Renal pelvis (tissue), 4 donors: ENCODE results near the gene RHOC. TPM values are rescaled to one million over a fixed set of nuclear protein-coding genes. Genes with fewer than 3 reads are reported as not detected.
A peak's percentile ranks its signal among the peaks of the same experiment; 100 is the strongest.
"Not testable (repeated sequence)": the region's sequence is repeated elsewhere in the genome, so short reads cannot be mapped to it uniquely, and the experiment has no call there.

Experiments used
- DNase-seq: peaks from one replicate; pipeline ENCODE4 v3.0.0-alpha.2; 2013
- polyA plus RNA-seq, 3 donors: library from polyadenylated mRNA; unstranded; fragments of 120-200 nt; gene quantifications; one replicate each; pipeline ENCODE4 v1.2.1, GENCODE V29; 2013; ENCODE audit not compliant: insufficient read length in 3 of 3

RHOC gene
- polyA plus RNA-seq, 3 donors, result 218 to 265 (median 230) TPM

GRCh38 chr1:112722601-112723510 is 15.9 kb upstream of the RHOC start:
- no peak for DNase-seq

DNA sequence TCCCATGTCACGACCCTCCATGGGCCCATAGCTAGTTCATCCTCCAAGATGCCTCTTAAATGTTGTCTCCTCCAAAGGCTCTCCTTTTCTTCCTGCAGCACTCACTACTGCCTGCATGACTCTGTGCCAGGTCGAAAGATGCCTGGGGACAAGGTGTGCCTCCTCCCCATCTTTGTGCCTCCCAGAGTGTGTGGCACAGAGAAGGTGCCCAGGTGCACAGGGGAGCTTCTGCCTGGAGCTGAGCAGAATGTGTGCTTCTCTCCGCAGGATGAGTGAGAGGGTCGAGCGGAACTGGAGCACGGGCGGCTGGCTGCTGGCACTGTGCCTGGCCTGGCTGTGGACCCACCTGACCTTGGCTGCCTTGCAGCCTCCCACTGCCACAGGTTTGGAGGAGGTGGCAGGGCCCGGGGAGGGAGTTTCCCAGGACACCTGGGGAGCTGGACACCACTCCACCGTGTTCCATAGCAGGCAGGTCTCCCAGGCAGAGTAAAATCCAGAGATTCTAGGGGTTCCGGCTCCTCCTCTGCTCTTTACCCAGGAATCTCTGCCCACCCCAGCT is 15.1 kb upstream of the RHOC start:
- DNase-seq, result no peak

DNA sequence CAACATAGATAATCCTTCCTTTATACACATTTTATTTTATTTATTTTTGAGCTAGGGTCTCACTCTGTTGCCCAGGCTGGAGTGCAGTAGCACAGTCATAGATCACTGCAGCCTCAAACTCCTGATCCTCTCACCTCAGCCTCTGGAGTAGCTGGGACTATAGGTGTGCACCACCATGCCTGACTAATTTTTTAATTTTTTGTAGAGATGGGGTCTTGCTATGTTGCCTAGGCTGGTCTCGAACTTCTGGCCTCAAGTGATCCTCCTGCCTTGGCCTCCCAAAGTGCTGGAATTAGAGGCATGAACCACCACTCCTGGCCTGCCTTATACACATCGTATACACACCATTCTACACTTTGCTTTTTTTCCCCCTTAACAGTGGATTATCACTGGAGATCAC is 14.4 kb upstream of the RHOC start:
- not testable (repeated sequence) for DNase-seq

GRCh38 chr1:112720800-112721199 is 13.9 kb upstream of the RHOC start:
- DNase-seq, result no peak

GRCh38 chr1:112719706-112720105 is 12.8 kb upstream of the RHOC start:
- DNase-seq, result no peak

GRCh38 chr1:112718691-112719418 is 11.9 kb upstream of the RHOC start:
- DNase-seq, result peak; percentile 65

DNA sequence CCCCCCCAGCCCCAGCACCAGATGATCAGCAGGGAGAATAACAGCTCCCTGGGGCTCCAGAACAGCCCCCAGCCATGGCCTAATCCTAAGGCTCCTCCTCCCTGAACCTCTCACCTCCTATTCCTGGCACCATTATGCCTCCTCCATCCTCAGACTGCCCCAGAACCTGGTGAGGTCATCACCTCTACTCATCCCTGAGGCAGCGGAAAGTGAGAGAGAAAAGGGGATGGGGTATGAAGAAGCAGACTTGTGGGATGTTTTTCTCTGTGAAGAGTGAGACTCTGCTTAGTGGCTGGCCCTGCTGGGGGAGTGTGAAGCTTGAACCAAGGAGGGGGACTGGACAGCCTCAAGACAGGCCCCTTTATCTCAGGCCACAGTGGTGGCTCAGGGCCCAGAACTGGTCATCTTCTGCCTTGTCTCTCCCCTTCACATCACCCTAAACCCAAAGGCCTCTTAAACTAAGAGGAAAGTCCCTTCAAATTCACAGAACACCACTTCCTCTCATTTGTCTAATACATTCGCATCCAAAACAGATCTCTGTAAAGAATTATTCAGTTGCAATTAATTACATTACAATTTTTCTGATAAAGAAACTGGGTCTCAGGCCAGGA is 10.4 kb upstream of the RHOC start:
- DNase-seq, result no peak

DNA sequence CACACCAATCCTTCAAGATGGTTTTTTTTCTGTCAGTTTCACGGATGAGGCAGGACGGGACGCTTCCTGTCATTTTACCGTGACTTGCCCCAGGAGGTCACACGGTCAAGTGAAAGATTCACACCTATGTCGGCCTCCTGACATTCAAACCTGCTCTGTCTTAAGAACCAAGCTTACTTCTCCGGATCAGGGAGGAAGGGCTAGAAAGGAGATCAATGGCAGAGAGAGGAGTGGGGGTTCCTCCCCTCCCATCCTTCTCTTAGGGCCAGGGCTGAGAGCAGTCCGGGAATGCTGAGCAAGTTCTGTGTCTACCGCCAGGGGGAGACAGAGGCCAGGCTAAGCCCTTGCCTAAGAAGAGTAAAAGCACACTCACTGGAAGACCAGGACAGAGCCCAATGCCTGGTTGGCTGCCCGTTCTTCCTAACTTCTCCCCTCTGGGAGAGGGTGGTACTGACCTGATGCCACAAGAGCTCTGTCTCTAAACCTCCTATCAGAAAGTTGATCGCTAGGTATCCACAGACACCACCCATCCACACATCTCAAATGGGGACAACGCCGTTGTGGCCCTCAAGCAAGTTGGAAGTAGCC is 9.3 kb upstream of the RHOC start:
- peak; percentile 90 for DNase-seq

DNA sequence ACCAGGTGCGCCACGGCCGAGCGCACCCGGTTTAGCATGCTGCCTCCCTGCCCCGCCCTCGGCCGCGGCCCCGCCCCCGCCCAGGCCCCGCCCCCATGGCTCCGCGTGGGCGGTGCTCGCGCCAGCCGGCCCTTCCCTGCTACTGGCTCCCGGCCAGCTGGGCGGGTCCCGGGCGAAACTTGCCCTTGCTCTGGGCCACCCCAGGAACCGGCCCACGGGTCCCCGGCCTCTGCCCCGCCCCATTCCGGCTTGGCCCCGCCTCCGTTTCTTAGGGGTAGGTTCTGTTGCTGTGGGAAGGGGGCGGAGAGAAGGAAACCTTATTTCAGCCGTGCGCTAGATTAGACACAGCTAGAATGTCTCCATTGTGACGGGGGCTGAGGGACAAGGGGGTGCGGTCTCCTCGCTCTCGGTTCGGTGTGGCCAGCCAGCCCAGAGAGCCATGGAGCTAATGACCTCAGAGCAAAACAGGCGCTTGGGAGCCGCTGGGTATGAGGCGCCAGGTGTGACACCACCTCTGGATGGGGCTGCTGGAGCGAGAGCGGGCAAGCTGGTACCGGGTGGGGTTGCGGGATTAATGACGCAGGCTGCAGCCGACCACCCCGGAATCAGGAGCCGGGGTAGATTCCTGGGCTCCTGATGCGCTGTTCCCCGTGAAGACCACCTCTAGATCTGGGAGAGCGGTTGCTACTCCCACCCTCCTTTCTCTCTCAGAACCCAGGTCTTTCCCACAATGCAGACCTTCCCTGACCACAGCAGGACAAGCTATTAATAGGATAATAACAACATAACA is 8.5 kb upstream of the RHOC start, which contains the start of gene PPM1J:
Gene PPM1J, minus strand, starts transcription at position 69 of the 790 bp plus-strand sequence. Its CDS starts 31 bp downstream, at position 38.
- DNase-seq, result peak; percentile 91

DNA sequence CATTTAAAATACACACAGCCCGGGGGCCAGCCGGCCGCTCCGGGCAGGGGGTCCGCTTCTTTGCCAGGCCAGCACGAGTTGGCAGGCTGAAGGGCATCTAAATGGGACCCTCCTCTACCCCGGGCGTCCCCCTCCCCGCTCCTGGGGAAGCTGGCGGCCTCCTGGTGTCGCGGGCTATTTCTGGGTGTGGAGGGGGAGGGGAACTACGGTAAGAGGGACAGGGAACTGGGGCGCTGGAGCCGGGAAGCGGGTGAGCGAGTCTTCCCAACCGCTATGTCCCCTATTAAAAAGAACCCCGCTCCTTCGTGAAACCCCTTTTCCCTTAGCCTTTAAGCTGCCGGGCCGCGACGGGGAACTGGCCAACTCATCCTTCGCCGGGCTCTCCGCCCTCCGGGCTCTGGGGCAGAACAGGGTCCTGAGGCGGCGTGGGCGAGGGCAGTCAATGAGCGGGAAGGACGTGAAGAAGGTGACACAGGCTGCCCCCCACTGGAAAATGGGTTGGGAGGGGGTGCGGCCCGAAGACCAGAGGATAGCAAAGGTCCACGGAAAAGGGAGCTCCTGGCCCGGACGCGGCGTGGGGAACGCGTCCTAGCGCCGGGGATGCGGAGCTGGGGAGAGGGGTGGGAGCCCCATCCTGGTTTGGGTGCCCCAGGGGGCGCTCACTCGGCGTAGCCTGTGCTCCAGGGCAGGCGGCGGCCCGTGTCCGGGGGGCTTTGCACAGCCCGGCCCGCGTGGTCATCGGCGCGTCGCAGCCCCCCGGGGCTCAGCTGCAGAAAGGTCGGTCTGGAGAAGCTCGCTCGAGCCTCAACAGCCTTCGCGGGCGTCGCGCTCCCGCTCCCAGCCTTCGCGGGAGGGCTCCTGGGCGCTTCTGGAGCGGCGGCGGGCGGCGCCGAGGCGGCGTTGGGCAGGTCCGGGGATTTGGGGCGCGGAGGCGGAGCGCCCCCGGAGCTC is 7.7 kb upstream of the RHOC start:
- no peak for DNase-seq

- no peak for DNase-seq
Measured at GRCh38 chr1:112713466-112714312, 6.8 kb upstream of the RHOC start.

DNA sequence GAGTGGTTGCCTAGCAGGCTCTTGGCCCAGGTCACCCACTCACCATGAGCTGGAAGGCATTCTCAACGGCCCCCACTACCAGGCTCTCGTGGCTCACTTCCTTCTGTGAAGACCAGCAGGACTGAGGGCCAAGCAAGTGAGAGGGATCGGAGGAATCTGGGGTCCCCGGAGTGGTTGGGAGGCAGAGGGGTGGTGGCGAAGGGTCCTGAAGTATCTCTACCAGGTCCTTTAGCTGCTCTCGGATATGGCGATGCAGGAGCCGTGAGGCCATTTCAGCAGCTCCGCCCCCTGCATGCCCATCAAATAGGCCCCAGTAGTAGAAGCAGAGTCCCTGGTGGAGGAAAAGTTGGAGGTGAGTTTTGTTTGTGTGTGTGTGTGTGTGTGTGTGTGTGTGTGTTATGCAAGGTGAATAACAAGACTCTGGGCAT is 5.8 kb upstream of the RHOC start:
- DNase-seq, result no peak

GRCh38 chr1:112712191-112712590 is 5.3 kb upstream of the RHOC start:
- DNase-seq, result no peak

- no peak for DNase-seq
Measured at GRCh38 chr1:112711670-112712069, 4.7 kb upstream of the RHOC start.

DNA sequence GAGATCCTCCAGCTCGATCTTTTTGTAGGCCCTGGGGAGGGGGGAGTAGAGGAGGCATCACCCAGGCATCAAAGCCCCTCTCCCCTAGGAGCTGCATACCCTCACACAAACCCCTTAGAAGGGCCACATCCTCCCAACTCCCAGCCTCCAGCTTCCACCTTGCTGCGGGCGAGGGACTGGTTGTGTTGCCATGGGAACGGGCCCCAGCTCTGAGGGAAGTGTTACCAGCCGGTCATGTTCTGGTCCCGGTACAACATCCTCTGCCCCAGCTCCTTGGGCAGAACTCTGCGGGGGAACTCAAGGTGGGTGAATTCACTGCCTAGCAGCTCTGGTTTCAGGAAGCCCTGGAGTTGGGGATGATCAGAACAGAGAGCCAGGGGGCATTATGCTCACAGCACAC is 4.1 kb upstream of the RHOC start:
- no peak for DNase-seq

- DNase-seq, result no peak
Measured at GRCh38 chr1:112710586-112710985, 3.7 kb upstream of the RHOC start.

DNA sequence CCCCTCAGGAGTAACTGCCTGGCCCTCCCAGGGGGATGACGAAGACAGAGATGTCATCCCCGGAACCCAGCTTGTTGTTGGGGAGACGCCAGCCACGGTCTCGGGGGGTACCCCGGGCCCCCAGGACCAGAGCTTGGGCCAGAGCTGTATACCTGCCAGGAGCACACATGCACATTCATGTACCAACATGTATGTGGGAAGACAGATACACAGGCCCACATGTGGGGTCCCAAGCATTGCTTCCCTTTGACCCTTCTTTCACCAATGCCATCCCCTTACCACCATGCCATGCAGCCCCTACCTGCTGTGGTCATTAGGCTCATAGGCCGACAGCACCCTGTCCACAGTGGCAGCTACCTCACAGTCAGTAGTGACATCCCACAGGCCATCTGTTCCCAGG is 3.2 kb upstream of the RHOC start:
- no peak for DNase-seq

DNA sequence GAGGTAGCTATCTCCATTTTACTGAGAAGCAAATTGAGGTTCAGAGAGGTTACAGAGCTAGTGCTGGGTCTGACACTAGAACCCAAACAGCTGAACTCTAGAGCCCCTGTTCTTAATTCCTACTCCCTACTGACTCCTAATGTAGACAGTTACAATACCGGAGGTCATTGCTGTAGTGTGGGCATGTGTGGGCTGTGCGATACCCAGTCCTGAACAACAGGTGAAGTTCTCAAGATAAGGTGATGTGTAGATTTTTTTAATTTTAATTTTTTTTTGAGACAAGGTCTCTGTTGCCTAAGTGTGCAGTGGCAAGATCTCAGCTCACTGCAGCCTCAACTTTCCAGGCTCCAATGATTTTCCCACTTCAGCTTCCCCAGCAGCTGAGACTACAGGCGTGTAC is 1.6 kb upstream of the RHOC start:
- no peak for DNase-seq

GRCh38 chr1:112708002-112708448 is 1.1 kb upstream of the RHOC start:
- DNase-seq, result no peak
